Activated CD4-positive, alpha-beta T cell treated with anti-CD3 and anti-CD28 coated beads for 36 hours (primary cell): ENCODE measurements around the gene B3GNT7. TPM values are rescaled to one million over a fixed set of nuclear protein-coding genes. Genes with fewer than 3 reads are reported as not detected.

Source experiments
- ATAC-seq: fragments of 200-7000 bp; cut with Tn5 transposase; one replicate; pipeline ENCODE4 v1.10.0; 2021; ENCODE audit warnings: mild to moderate bottlenecking, moderate library complexity
- CTCF ChIA-PET: fragments of 350-600 bp; sonication (Branson Sonifier 250); formaldehyde crosslinking; loops from one replicate; lab custom pipeline; 2021; ENCODE audit warnings: antibody characterized with exemption; lab: Charles Lee
- POLR2A ChIA-PET: fragments of 350-600 bp; sonication (Branson Sonifier 250); formaldehyde crosslinking; loops from one replicate; lab custom pipeline; 2021; ENCODE audit warnings: antibody characterized with exemption, inconsistent platforms; lab: Charles Lee
- DNase-seq: peaks from one replicate; pipeline ENCODE4 v3.0.0-alpha.2; 2020
- H3K27ac Mint-ChIP-seq: one replicate; pipeline ENCODE4 v1.8.0; 2021; ENCODE audit warnings: mixed read lengths
- H3K27me3 Mint-ChIP-seq: one replicate; pipeline ENCODE4 v1.8.0; 2021; ENCODE audit warnings: mixed read lengths
- H3K36me3 Mint-ChIP-seq: one replicate; pipeline ENCODE4 v1.8.0; 2021; ENCODE audit warnings: low read depth, mixed read lengths
- H3K4me1 Mint-ChIP-seq: one replicate; pipeline ENCODE4 v1.8.0; 2021; ENCODE audit warnings: mixed read lengths
- H3K4me3 Mint-ChIP-seq: one replicate; pipeline ENCODE4 v1.8.0; 2021; ENCODE audit warnings: mild to moderate bottlenecking, moderate library complexity, mixed read lengths
- H3K9me3 Mint-ChIP-seq: one replicate; pipeline ENCODE4 v1.8.0; 2021; ENCODE audit warnings: low read depth, mixed read lengths
- intact Hi-C, 2 experiments: fragments of 100-400 bp; cut with DNase I in 1 of 2; cut with micrococcal nuclease in 1 of 2; formaldehyde crosslinking; loops; one replicate each; pipeline versions ENCODE4 v1.14.2 to v1.15.1; 2022 to 2024; cut with DNase I, micrococcal nuclease
- total RNA-seq, 2 experiments: library from RNA; stranded (reverse); gene quantifications; one replicate each; pipeline ENCODE4 v1.2.3, GENCODE V29; 2021

B3GNT7 gene
- total RNA-seq, 2 experiments from 2014 or later: not detected

DNA sequence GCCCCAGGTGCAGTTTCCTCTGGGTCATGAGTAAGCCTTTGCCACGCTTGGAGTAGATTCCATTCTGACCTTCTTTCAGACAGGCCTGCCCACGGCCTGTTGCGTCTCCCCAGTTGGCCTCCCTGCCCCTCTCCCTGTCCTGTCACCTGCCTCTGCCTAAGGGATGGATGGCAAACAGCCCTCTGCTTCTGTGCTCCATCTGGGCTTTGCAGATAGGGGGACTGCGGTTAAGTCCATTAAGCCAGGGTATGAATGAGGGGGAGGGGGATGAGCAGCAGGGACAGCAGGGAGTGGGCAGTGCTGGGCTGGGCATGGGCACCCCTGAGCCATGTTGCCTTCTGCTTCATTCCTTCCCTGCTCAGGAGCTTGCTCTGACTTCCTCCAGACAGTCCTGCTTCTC, 37.6 kb upstream of the B3GNT7 start:
- ChIA-PET POLR2A (no interaction called here), CTCF (no interaction called here)
- Mint-ChIP-seq H3K4me3 (no peak overlapping the region), H3K27ac (no peak overlapping the region), H3K4me1 (peaks cover 7% of the 10 kb centered on the region), H3K9me3 (no peaks in the 10 kb centered on the region), H3K27me3 (no peaks in the 10 kb centered on the region), H3K36me3 (no peaks in the 10 kb centered on the region)
- DNase-seq (no peak), ATAC-seq (no peak)
- intact Hi-C loops: no loop called here

DNA sequence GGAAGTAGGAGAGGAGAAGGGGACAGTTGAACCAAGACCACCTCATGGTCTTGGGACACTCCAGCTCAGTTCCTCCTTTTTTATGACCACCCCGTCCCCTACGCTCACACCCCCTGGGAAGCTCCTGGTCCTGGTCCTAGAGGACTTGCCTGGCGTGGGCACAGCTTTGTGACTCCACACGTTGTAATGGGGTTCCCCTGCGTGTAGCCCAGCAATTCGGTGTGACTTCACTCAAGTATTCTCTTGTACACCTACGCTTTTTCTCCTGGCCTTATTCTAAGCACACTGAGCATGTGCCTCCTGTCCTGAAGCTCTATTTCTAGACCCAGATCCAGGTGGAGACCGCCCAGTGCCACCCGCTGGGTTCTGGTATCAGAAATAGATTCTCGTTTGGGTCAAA, 36.1 kb upstream of the B3GNT7 start:
- H3K36me3 Mint-ChIP-seq: no peaks in the 10 kb centered on the region
- no peak overlapping the region for H3K4me3 Mint-ChIP-seq
- no peaks in the 10 kb centered on the region for H3K9me3 Mint-ChIP-seq
- H3K27me3 Mint-ChIP-seq: no peaks in the 10 kb centered on the region
- no peak for ATAC-seq
- intact Hi-C loops: no loop called here
- no peak overlapping the region for H3K27ac Mint-ChIP-seq
- ChIA-PET POLR2A (no interaction called here), CTCF (no interaction called here)
- DNase-seq: no peak
- H3K4me1 Mint-ChIP-seq: peaks cover 7% of the 10 kb centered on the region

DNA sequence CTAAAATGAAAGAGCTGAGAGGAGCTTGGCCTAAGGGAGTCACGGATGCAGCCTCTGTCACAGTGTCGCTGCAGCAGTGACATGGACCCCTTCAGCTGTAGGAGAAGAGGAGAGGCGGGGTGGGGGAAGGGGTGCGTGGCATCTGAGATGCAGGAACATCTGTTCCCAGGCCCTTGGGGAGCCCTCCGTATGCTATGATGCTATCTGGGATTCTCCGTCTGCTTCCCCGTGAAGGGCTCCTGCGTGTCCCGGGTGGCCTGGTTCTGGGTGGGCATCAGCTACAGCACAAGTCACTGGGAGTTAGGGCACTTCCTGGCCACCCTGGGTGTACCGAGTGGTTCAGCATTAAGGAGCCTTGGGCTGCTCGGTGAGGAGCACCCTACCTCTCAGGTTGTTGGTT, 35.6 kb upstream of the B3GNT7 start:
- DNase-seq: no peak
- Mint-ChIP-seq H3K4me1 (peaks cover 7% of the 10 kb centered on the region), H3K36me3 (no peaks in the 10 kb centered on the region), H3K4me3 (no peak overlapping the region), H3K9me3 (no peaks in the 10 kb centered on the region), H3K27me3 (no peaks in the 10 kb centered on the region), H3K27ac (no peak overlapping the region)
- POLR2A ChIA-PET: no interaction called here
- ATAC-seq: no peak
- intact Hi-C loops: no loop called here
- CTCF ChIA-PET: no interaction called here

DNA sequence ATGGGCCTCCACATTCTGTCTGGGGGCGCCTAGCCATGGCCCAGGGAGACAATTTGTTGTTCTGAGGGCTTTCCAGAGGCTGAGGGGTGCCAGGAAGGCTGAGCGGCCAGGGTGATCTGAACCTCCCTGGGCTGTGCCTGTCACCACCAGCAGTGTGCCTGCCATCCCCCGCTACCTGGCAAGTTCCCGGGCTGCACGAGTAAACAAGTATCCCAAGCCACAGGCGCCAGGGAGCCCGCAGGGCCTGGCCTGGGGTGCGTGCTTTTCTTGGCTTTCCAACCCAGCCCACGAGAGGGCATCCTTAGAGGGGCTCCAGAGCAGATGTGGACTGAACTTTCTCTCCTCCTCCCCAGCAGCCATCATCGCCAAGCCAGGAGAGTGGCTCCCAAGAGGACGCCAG, 35.1 kb upstream of the B3GNT7 start:
- H3K9me3 Mint-ChIP-seq: no peaks in the 10 kb centered on the region
- peaks cover 7% of the 10 kb centered on the region for H3K4me1 Mint-ChIP-seq
- H3K27ac Mint-ChIP-seq: no peak overlapping the region
- CTCF ChIA-PET: no interaction called here
- POLR2A ChIA-PET: no interaction called here
- H3K36me3 Mint-ChIP-seq: no peaks in the 10 kb centered on the region
- intact Hi-C loops: no loop called here
- no peak overlapping the region for H3K4me3 Mint-ChIP-seq
- DNase-seq (no peak), ATAC-seq (no peak)
- no peaks in the 10 kb centered on the region for H3K27me3 Mint-ChIP-seq

DNA sequence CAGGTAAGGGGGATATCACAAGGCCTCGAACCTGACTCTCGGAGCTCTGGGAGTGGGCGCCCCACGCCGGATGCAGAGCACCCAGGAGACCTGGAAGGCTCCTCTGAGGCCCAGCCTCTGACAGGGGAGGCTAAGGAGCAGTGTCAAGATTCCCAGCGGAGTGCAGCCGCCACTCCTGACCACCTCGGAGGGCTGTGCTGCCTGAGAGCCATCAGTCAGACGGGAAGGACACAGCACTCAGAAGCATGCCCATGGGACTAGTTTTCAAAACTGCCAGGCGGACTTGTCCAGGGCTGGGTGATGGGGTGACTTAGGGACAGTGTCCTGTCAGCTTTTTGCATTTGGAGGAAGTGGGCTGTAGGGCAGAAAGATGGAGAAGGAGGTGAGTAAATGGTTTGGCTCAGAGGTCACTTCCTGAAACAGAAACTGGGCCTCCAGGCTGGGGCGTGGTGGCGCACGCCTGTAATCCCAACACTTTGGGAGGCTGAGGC, 34.6 kb upstream of the B3GNT7 start:
- POLR2A ChIA-PET: no interaction called here
- intact Hi-C loops: no loop called here
- Mint-ChIP-seq H3K36me3 (no peaks in the 10 kb centered on the region), H3K4me3 (no peak overlapping the region), H3K4me1 (peaks cover 7% of the 10 kb centered on the region), H3K27me3 (no peaks in the 10 kb centered on the region), H3K9me3 (no peaks in the 10 kb centered on the region), H3K27ac (no peak overlapping the region)
- DNase-seq (no peak), ATAC-seq (no peak)
- CTCF ChIA-PET: no interaction called here

DNA sequence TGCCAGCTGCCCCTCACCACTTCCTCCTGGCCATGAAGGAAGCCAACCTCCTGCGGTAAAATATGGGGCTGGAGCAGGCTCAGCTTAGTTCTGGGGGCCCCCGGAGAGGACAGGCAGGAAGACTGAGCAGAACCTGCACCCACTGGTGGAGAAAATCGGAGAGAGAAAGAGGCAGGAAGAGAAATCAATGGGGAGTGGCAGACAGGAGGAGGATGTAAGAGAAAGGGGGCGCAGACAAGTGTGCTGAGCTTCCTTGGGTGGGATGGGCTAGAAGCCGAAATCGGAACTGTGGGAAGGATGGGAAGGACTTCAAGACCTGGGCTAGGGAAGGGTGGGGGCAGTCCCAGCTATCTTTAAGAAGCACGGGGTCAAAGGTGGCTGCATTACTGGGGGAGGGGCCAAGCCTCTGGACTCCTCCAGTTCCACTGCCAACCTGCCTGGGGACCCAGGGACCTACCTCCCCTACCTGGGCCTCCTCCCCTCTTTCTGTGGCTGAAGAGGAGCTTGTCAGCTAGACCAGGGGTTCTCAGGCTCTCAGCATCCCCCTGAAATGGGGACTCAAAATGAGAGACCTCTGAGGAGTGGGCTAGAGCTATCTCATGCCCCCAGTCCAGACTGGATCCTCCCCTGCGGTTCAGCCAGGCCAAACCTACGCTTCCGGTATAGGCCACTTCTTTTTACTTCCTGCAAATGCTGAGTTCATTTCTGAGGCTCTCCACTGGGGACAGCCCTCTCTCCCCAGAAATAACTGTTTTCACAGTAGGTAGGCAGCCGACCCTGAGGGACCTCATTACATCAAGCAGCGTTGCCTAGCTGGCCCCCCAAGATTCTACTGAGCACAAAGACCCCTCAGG, 33.6 kb upstream of the B3GNT7 start:
- Mint-ChIP-seq H3K9me3 (no peaks in the 10 kb centered on the region), H3K27ac (no peak overlapping the region), H3K27me3 (no peaks in the 10 kb centered on the region), H3K4me3 (no peak overlapping the region), H3K36me3 (no peaks in the 10 kb centered on the region), H3K4me1 (peaks cover 7% of the 10 kb centered on the region)
- ChIA-PET POLR2A (interaction anchor here (0.5 kb wide), 1 partner anchor 132 kb away, joined by 4 read pairs; no protein-coding TSS in a partner anchor), CTCF (interaction anchor here (1.1 to 1.3 kb wide), 2 partner anchors 13 to 114 kb away, joined by 3 to 5 read pairs; no protein-coding TSS in a partner anchor)
- ATAC-seq (peak; percentile 86), DNase-seq (peak; percentile 30)
- intact Hi-C loops: no loop called here

DNA sequence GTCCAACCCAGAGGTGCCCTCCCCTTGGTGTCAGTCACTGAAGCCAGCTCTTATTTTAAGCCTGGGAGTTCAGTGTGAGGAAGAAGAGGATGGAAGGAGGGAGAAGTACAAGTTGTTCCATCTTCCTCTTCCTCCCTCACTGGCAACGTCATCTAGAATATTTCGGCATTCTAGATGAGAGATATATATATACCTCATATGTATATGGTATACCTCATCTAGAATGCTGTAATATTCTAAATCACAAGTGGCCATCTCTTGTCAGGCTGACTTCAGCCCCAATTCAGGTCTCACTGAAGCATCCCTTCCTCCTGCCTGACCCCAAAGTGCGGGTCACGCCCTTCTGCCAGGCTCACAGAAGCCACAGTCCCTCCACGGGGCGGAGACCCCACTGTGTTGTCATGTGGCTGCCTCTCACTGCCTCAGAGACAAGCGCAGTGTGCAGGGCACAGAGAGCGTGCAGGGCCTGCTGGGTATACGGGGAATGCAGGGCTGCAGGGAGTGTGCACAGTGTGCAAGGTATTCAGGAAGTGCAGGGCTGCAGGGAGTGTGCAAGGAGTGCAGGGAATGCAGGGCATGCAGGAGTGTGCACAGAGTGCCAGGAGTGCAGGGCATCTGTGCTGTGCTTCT, 32.8 kb upstream of the B3GNT7 start:
- intact Hi-C loops: no loop called here
- Mint-ChIP-seq H3K27me3 (no peaks in the 10 kb centered on the region), H3K9me3 (no peaks in the 10 kb centered on the region), H3K4me3 (no peak overlapping the region), H3K4me1 (peaks cover 7% of the 10 kb centered on the region), H3K27ac (no peak overlapping the region), H3K36me3 (no peaks in the 10 kb centered on the region)
- CTCF ChIA-PET: interaction anchor here (1.1 to 1.3 kb wide), 2 partner anchors 12 to 115 kb away, joined by 3 to 5 read pairs; no protein-coding TSS in a partner anchor
- no peak for ATAC-seq
- POLR2A ChIA-PET: interaction anchor here (0.5 kb wide), 1 partner anchor 132 kb away, joined by 4 read pairs; no protein-coding TSS in a partner anchor
- no peak for DNase-seq

DNA sequence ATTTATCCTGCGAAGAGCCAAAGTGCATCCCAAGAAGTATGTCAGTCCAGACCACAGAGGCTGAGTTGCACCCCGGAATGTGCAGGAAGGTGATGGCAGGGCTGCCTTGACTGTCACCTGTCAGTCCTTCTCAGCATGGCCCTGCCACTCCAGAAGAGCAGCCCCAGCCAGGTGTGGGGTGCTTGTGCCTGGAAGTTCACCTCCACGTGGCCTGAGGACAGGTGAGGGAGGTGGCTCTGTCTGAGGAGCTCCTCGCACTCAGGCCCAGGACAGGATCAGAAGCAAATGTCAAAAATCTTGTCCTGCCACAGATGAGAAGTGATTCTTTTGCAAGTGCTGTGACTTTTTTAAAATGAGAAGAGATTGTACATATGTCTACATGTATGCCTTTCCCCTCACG, 31.4 kb upstream of the B3GNT7 start:
- Mint-ChIP-seq H3K36me3 (no peaks in the 10 kb centered on the region), H3K4me1 (peaks cover 7% of the 10 kb centered on the region), H3K27ac (no peak overlapping the region), H3K4me3 (no peak overlapping the region), H3K27me3 (no peaks in the 10 kb centered on the region), H3K9me3 (no peaks in the 10 kb centered on the region)
- ChIA-PET POLR2A (no interaction called here), CTCF (no interaction called here)
- no peak for DNase-seq
- intact Hi-C loops: no loop called here
- ATAC-seq: no peak

DNA sequence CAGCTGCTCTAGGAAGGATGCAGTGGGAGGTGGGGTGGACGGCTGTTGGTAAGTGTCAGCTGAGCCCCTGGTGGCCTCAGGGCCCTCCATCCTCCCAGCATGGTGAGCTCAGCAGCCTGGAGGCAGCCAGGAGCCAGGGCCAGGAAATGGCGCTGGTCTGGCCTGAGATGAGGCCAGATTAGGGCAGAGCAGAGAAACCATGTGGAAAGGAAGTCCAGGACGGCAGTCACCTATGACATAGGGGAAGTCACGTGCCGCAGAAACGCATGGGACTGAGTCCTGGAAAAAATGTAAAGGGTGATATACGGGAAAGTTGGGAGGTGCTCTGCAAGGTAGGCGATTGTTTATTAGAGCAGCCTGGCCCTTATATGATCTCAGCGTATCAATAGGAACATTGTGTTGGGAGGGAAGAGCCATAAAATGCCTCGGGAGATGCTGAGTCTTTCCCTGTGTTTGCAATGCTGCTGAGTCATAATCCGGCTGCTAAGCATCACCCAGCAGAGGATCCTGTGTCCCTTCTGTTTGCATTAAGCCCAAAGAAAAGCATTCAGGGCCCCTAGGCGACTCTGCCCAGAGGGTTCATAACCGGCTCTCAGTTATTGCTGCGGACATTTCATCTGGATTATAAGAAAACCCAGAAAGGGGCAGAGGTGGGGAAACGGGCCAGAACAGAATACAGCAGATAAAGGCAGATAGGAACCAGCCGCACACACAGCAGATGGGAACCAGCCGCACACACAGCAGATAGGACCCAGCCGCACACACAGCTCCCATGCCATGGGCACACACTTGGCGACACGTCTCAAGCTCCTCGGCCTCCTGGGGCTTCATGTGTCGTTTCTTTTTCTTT, 30.3 kb upstream of the B3GNT7 start:
- CTCF ChIA-PET: interaction anchor here (0.6 to 0.8 kb wide), 2 partner anchors 9 to 163 kb away, joined by 3 read pairs; no protein-coding TSS in a partner anchor
- no peaks in the 10 kb centered on the region for H3K36me3 Mint-ChIP-seq
- DNase-seq: no peak

DNA sequence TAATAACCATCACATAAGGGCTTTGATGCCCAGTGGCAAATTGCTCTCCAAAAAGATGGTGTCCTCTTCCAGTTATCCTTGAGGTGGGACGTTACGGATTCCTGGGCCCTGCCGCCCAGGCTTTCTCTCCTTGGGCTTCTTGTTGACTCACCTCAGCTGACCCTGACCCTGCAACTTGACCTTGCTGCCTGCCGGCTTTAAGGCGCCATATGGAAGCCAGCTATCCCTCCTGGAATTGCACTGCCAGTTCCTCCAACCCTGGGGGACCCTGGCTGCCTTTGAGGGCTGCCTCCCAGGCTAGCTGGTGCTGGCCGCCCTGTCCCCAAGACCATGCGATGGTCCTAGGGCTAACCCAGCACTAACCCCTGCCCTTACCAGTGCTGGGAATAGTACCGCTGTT, 28.3 kb upstream of the B3GNT7 start:
- ATAC-seq (no peak), DNase-seq (no peak)
- POLR2A ChIA-PET: no interaction called here
- Mint-ChIP-seq H3K27ac (no peak overlapping the region), H3K36me3 (no peaks in the 10 kb centered on the region), H3K27me3 (no peaks in the 10 kb centered on the region), H3K9me3 (no peaks in the 10 kb centered on the region), H3K4me1 (peaks cover 2% of the 10 kb centered on the region), H3K4me3 (no peak overlapping the region)
- intact Hi-C loops: no loop called here
- CTCF ChIA-PET: no interaction called here

More for the DNA sequence above, 30.3 kb upstream of the B3GNT7 start:
- no peak for ATAC-seq
- intact Hi-C loops: no loop called here
- Mint-ChIP-seq H3K4me1 (peaks cover 7% of the 10 kb centered on the region), H3K27ac (no peak overlapping the region), H3K9me3 (no peaks in the 10 kb centered on the region), H3K4me3 (no peak overlapping the region), H3K27me3 (no peaks in the 10 kb centered on the region)
- POLR2A ChIA-PET: no interaction called here
